K562 (cell line): ENCODE measurements around the gene CATSPER1. TPM values are rescaled to one million over a fixed set of nuclear protein-coding genes. Genes with fewer than 3 reads are reported as not detected.

Experiments used
- ATF2 ChIP-seq: sonication (generic); formaldehyde crosslinking; IDR thresholded peaks from 2 replicates; pipeline ENCODE4 v1.8.1; 2022; ENCODE audit warnings: missing genetic modification reagents
- CEBPZ ChIP-seq: fragments of 150-350 bp; IDR thresholded peaks from 2 replicates; pipeline ENCODE4 v1.6.1; 2014; ENCODE audit warnings: low read depth, mild to moderate bottlenecking, low read length, borderline replicate concordance
- CHD1 ChIP-seq: fragments of 200-600 bp; sonication (generic); IDR thresholded peaks from one replicate; pipeline ENCODE4 v1.6.1; 2012; ENCODE audit warnings: mild to moderate bottlenecking, moderate library complexity, low read length, inconsistent platforms
- GABPA ChIP-seq: fragments of 200-800 bp; sonication (Bioruptor generic); conservative IDR thresholded peaks from 2 replicates; pipeline ENCODE4 v1.6.1; 2016; ENCODE audit warnings: low read depth, missing genetic modification characterization, missing compliant biosample characterization
- PREB ChIP-seq: sonication (generic); formaldehyde crosslinking; IDR thresholded peaks from 2 replicates; pipeline ENCODE4 v1.8.1; 2023; ENCODE audit warnings: mild to moderate bottlenecking, missing genetic modification reagents
- RBBP5 ChIP-seq: fragments of 200-600 bp; sonication (generic); IDR thresholded peaks from 2 replicates; pipeline ENCODE4 v1.6.1; 2012; ENCODE audit warnings: borderline replicate concordance, mild to moderate bottlenecking, low read length, control low read depth, inconsistent platforms; ENCODE audit not compliant: insufficient read depth, poor library complexity, severe bottlenecking
- REST ChIP-seq, 2 experiments: fragments of 450-650 bp; formaldehyde crosslinking in 1 of 2; IDR thresholded peaks; 2 replicates each; pipeline versions ENCODE4 v1.4.0 to v1.6.1; 2014 to 2020; ENCODE audit warnings: mild to moderate bottlenecking in 2 of 2, borderline replicate concordance in 1 of 2, low read depth in 1 of 2
- SIN3A ChIP-seq, 2 experiments: fragments of 150-350 bp in 1 of 2; IDR thresholded peaks; 2 replicates each; pipeline ENCODE4 v1.6.1; 2011 to 2016; ENCODE audit warnings: borderline replicate concordance in 2 of 2, low read depth in 2 of 2, low read length in 2 of 2, mild to moderate bottlenecking in 2 of 2, moderate library complexity in 2 of 2; ENCODE audit not compliant: control insufficient read depth in 1 of 2
- ZFP36 ChIP-seq: fragments of 150-350 bp; IDR thresholded peaks from 2 replicates; pipeline ENCODE4 v1.6.1; 2018; ENCODE audit warnings: low read length, low read depth; ENCODE audit not compliant: partially characterized antibody
- ZKSCAN8 ChIP-seq: fragments of 200-800 bp; sonication (Bioruptor generic); IDR thresholded peaks from 2 replicates; pipeline ENCODE4 v1.6.1; 2016; ENCODE audit warnings: missing genetic modification characterization, missing compliant biosample characterization
- ZNF143 ChIP-seq: sonication (generic); formaldehyde crosslinking; IDR thresholded peaks from 2 replicates; pipeline ENCODE4 v1.9.0; 2022; ENCODE audit warnings: mild to moderate bottlenecking, missing genetic modification reagents
- ZNF780A ChIP-seq: fragments of 250-450 bp; sonication (Bioruptor Pico); IDR thresholded peaks from 2 replicates; pipeline ENCODE4 v1.5.0; 2021; ENCODE audit warnings: mild to moderate bottlenecking
- polyA plus RNA-seq, 8 experiments: library from polyadenylated mRNA; depleted of rRNA in 4 of 8; stranded (reverse) in 5 of 8; unstranded in 3 of 8; fragments of >200 nt; fragmentation: Nextera tagmentation in 2 of 8; fragmentation: Illumina TruSeq in 1 of 8; extraction: Ambion mirVana in 2 of 8; extraction: Trizol in 1 of 8; gene quantifications; 2 replicates each; pipeline versions ENCODE4 v1.2.1 to v1.2.3, GENCODE V29; 2011 to 2014; ENCODE audit warnings: inconsistent platforms in 1 of 8, missing spikeins in 1 of 8
- total RNA-seq, 7 experiments: library from RNA; depleted of rRNA in 6 of 7; stranded (reverse); fragments of >200 nt in 6 of 7; fragmentation: Illumina TruSeq in 2 of 7; extraction: Trizol in 2 of 7; gene quantifications; 2 replicates each; pipeline versions ENCODE4 v1.2.1 to v1.2.3, GENCODE V29; 2011 to 2021; ENCODE audit warnings: low replicate concordance in 1 of 7

Gene CATSPER1
- total and polyA plus RNA-seq, 9 of the 15 experiments (the other 6 are each of a cell fraction or from before 2014, with no cell fraction given) = 0.21 to 3.3 (median 0.76) TPM

DNA sequence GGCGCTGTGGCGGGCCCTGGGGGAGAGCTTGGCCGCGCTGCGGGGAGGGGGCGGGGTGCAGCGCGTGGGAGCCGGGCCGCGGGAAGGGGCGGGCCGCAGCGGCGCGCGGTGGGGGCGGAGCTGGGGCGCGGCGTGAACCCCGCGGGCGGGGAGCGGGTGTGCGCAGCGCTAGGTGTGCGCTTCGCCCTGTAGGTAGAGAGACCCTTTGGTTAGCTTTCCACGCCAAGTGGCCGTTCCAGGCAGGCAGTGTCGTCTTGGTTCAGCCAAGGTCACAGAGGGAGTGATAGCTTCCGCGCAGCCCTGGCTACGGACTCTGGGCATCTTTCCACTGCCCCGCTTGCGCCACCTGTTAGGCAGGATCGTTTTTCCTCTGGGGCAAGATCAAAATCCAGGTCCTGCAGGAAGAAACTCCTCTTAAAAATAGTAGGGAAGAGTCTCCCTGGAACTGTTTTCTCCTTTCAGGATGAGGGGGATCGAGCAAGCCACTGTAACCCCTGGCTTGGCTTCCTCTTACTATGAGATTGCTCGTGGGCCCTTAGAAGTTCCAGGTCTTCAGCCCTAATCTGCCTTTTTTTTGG, 23.5 kb downstream of the CATSPER1 start (continued):
- TF ChIP-seq CEBPZ (no peak), ZNF780A (no peak), SIN3A (IDR thresholded peaks at IDR 0.05; ENCODE audit: borderline replicate concordance in 2 of 2, control insufficient read depth in 1 of 2, low read depth in 2 of 2, low read length in 2 of 2) (peak in 1 of 2 experiments; percentile 48; a peak in 1 of 4 replicates), ZFP36 (no peak), GABPA (tag) (no peak; the same call in 1 of the 2 replicates), REST (IDR thresholded peaks at IDR 0.05; ENCODE audit: borderline replicate concordance) (peak; percentile 8; the same call in 1 of the 2 replicates), REST (CRISPR knock-in tag; IDR thresholded peaks at IDR 0.05; ENCODE audit: low read depth) (no peak), ZKSCAN8 (CRISPR knock-in tag) (no peak), PREB (no peak), RBBP5 (no peak), CHD1 (no peak), ZNF143 (no peak), ATF2 (CRISPR knock-in tag) (no peak)
